Fibroblast of lung (primary cell): Measurements from ENCODE around the gene P2RY8.

Source experiments
- CTCF ChIP-seq, 2 donors: IDR thresholded peaks in 1 of 2; conservative IDR thresholded peaks in 1 of 2; 1 replicate in 1 of 2; 2 replicates in 1 of 2; pipeline ENCODE4 v1.5.1; 2011 to 2012; ENCODE audit warnings: low read length in 2 of 2, control low read depth in 1 of 2, inconsistent platforms in 1 of 2, low read depth in 1 of 2, mild to moderate bottlenecking in 1 of 2
- EZH2 ChIP-seq: IDR thresholded peaks from 2 replicates; pipeline ENCODE4 v1.5.1; 2012; ENCODE audit warnings: low read length, control low read depth, mild to moderate bottlenecking; ENCODE audit errors: missing control alignments

GRCh38 chrX:1480082-1480785 lies 56.8 kb downstream of the P2RY8 start:
- TF ChIP-seq CTCF (conservative IDR thresholded peaks at IDR 0.05 in 1 of 2, IDR thresholded peaks at IDR 0.05 in 1 of 2; ENCODE audit: low read depth in 1 of 2, low read length in 2 of 2) = no peak
- TF ChIP-seq EZH2 = no peak
